GM18511 (cell line): Measurements from ENCODE around the gene OVCH1.

Experiments
- ATAC-seq: cut with Tn5 transposase; IDR thresholded peaks from one replicate; pipeline ENCODE4 v1.9.1; 2021; ENCODE audit warnings: mild to moderate bottlenecking, moderate library complexity; ENCODE audit not compliant: unreplicated experiment

OVCH1 gene, protein sequence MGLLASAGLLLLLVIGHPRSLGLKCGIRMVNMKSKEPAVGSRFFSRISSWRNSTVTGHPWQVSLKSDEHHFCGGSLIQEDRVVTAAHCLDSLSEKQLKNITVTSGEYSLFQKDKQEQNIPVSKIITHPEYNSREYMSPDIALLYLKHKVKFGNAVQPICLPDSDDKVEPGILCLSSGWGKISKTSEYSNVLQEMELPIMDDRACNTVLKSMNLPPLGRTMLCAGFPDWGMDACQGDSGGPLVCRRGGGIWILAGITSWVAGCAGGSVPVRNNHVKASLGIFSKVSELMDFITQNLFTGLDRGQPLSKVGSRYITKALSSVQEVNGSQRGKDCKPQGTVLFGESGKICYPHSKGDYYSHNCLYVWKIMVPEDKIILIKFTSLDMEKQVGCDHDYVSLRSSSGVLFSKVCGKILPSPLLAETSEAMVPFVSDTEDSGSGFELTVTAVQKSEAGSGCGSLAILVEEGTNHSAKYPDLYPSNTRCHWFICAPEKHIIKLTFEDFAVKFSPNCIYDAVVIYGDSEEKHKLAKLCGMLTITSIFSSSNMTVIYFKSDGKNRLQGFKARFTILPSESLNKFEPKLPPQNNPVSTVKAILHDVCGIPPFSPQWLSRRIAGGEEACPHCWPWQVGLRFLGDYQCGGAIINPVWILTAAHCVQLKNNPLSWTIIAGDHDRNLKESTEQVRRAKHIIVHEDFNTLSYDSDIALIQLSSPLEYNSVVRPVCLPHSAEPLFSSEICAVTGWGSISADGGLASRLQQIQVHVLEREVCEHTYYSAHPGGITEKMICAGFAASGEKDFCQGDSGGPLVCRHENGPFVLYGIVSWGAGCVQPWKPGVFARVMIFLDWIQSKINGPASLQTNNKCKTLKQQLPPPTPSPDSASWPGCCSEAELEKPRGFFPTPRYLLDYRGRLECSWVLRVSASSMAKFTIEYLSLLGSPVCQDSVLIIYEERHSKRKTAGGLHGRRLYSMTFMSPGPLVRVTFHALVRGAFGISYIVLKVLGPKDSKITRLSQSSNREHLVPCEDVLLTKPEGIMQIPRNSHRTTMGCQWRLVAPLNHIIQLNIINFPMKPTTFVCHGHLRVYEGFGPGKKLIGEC

DNA sequence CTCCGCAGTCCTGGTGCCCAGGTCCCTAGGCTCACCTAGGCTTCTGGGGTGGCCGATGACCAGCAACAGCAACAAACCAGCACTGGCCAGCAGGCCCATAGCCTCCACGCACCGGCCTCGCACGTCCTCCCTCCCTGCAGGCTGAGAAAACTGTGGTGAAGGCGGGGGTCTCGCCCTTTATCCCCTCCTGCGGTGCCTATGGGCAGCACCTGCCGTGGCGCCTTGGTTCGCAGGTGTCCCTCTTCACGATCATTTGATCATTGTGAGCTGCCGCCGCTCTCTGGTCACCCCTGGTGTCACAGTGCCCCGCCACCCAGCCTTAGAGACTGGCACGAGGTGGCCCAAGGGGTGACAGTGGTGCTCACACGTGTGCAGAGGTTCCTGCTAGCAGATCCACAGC is at the start of gene OVCH1:
OVCH1 (minus strand) TSS at position 99 of the 400 bp plus-strand sequence; CDS start at position 99, 0 bp downstream.
- ATAC-seq = no peak

DNA sequence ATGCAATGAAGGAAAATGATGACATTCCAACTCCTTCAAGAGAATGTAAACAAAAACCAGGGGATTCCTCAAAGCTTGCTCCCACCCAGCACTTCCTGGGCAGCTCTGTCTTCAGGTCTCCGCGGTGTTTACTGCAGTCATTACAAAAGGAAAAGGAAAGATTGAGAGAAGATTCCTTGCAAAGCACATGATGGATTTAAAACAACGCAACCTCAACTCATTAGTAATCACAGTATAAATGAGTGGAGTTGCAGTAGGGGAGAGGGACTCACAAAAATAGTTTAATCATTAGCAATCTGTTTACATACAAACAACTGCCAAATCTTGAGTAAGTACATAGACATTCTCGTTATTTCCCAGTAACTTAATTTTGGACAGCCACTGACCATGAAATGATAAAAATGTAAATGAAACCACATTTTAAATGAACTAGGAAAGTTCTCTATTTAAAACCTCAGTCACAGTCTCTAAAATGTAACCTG is 49.7 kb upstream of the OVCH1 start:
- ATAC-seq = no peak

DNA sequence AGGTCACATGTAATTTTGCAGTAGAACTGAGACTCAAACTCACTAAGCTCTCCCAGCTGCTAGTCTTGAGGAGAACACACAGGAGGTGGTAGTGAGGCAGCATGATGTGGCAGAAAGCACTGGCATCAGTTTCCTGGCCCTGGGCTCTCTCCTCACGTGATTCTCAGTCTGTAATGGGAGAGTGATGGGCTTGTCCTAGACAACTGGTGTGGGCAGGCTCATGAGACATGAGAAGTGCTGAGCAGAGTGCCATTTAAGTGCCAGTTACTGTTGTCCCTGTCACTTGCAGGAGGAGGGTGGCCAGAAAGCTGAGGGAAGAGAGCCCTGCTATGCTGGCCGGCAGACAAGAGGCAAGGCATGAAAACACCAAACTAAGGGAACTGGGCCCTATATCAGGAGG is 48.5 kb upstream of the OVCH1 start:
- no peak for ATAC-seq

DNA sequence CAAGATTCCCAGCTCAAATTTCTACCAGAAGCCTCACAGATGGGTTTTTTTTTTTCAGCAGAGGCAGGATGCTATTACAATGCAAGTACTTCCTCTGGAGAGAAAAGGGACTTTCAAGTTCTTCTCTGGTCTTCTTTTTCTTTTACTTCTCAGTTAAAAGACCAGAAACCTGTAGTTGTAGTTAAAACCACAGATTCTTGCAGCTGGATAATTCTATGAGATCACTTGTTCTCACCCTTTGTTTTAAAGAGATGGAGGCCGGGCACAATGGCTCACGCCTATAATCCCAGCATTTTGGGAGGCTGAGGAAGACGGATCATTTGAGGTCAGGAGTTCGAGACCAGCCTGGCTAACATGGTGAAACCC is 47.6 kb upstream of the OVCH1 start:
- peak; percentile 87 for ATAC-seq

DNA sequence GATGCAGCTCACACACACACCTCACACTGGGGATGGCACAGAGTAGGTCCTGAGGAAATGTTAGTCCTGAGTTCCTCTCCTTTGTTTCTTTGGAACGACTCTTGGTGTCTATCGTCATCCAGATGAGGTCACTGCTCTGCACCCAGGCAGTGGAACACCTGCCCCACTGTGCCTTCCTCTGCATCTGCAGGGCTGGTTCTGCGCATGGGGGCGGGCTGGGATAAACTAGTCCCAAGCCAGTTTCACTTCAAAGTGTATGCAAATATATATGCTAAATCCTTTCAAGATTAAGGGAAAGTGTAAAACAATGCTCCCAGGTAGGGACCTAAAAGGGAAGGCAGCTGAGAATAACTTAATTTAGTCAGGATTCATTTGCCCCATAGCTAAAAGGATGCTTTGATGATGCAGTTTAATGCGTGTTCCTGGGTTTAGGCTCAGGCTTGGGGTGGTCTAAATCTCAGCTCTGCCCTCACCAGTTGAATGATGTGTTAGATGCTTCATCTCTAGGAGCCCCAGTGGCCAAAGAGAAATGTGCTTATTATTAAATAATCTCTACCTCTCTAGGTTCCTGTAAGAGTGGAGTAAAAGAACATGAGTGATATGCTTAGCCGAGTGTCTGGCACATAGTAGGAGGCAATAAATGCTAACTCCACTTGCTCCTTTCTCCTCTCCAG is 47.1 kb upstream of the OVCH1 start:
- peak; percentile 47 for ATAC-seq

DNA sequence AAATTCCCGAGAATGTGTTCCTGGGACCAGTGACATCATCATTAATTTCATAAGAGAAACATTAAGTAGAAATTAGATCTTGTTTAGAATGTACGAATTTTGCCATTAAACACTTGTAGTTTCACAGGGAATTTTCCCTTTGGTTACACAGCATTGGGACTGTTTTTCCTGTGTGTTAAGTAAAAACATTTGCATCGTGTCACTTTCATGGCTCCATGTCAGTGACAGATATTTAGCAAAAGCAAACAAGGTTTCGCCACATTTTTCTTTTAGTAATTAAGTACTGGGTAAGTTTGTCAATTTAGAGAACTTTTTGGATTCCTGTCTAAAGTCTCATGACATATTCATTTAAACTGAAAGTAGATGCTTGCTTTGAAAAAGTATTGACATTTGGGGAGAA is 45.5 kb upstream of the OVCH1 start:
- ATAC-seq = no peak

DNA sequence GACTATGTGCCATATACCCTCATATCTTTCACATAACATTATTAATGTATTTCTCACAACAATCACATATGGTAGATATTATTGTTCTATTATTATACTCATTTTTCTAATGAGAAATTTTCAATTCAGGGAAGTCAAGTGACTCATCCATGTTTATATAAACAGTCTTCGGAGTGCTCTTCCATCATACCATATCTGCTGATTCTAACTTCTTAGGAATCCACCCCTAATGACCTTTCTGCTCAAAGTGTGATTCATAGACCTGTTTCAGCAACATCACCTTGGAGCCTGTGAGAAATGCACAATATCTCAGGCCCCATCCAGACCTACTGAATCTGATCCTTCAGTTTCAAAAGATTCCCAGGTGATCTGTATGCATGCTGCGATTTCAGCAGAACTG is 39.8 kb upstream of the OVCH1 start:
- no peak for ATAC-seq

DNA sequence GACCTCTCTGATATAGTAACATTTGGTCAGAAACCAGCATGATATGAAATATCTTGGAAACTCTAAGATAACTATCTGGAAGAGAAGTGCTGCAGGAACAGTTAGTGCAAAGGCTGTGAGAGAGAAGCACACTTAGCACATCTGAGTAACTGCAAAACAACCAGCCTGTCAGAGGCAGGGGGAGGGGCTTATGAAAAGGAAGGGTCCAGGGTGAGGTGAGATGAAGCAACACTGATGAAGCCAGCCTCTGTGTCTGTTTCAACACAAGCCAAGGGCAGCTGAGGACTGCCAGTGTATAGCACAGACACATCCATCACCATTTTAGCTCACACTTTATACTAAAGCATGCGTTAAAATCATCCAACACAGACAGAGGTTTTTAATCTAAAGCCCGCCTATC is 37.4 kb upstream of the OVCH1 start:
- no peak for ATAC-seq

DNA sequence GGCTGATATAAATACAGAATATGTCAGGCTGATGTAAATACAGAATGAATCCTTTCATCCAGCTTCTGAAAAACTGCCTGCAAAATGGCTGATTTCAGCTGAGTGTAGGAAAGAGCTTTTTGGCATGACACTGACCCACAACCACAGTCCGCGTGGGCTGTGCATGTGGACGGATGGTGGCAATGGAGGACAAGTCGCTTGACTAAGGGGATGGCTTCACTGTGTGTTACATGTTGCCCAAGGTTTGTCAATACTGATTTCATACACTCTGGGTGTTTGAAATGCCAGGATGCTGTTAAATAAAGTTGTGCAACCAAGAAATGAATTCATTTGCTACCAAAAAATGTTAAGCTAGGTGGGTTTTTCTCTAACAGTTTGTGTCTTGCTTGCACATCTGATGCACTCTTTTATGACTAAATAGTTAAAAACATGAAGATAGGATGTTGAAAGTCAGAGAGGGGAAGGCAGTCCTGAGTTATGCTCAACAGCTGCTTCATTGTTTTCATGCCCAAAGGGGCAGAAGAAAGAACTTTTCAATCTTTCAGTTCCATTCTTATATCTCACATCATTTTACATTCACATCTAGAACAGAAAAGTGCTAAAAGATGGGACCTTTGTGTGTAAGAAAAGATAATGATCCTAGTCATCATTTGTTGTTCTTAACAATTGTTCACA is 36.5 kb upstream of the OVCH1 start:
- no peak for ATAC-seq

DNA sequence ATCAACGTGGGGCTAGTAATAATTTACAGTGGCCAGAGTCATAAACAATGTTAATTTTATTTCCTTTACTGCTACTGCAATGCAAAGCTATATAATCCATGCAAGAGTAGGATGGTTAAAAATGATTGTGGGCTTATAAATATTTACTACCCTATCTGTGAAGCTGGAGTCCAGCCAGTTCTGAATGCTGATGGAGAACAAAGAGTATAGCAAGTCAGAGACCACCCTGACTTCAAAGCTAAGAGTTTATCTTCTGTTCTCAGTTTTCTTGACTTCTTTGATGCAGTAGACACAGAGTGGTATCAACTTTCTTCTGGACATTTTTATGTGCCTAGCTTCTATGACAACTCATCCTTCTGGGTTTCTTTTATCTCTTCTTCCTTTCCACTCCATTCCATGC is 34.0 kb upstream of the OVCH1 start:
- no peak for ATAC-seq

DNA sequence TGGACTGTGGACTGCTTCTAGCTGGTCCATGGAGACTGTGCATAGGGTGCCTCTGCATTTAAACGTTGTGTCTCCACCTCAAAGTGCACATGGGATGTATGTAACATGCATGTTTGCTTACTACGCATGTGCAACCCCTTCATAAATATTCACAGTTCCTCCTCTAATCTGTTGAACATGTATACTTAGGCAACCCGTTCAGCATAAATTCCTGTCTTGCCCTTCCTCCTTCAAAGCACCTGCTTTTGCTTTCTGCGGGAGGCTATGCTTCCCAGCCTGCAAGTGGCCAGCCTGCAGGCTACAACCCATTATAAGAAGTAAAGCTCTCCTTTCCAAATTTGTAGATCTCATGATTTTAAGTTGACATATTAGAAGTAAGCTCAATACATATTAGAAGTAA is 33.0 kb upstream of the OVCH1 start:
- ATAC-seq = no peak

DNA sequence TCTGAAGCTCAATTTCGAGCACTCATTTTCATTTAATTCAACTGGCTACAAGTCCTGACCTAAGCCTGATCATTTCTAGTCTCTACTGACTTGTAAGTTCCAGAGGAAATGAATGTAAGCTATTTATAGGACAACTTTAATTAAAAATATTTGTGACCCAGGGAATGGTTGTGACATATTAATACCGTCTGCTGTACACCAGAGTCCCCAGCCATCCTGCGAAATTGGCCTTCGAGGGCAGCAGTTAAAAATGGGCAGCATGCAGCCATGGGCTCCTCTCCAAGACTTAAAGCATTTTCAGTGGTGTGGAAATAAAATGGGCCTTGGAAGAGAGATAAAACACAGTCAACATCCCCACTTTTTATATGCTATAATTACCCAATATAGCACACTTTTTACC is 30.7 kb upstream of the OVCH1 start:
- ATAC-seq = no peak

DNA sequence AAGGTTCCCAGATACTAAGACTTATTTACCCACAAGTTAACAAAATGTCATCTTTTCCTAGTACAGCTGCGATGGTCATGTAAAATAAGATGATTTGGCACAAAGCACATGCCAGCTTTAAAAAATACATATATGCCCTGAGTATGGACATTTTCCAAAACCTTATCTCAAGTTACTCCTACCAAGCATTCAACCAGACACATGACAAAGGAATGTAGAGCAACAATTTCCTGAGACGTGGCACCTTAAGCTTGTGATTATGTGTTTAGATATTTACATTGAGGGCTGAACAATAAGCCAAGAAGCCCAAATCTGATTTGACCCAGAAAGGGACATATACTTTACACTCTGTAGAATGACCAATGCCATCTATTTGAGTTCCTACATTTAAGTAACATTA is 24.5 kb upstream of the OVCH1 start:
- no peak for ATAC-seq

DNA sequence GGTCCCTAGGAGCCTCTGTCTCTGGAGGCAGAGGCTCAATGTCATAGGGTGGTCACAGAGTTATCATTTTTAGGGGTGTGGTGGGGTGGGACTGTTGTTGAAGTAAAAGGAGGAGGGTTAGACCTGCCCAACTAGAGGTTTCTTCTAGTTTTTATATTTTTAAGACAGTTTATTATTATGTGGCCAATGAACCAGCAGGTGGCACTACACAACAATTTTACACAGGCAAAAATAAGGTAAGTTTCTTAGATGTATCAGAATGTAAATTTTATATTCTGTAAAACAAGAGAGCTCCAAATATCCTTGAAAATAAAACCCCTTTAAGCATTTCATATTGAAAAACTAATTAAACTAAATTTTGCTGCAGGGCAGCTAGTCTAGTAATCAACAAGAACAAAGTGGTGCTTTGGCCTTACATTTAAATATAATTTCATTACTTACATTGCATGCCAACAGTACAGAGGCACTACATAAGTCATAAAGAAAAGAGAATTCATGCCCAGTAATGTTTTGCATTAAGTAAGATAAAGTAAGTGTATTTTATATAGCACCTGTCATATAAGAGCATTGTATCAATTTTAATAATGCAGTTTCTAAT is 22.2 kb upstream of the OVCH1 start:
- peak; percentile 60 for ATAC-seq

DNA sequence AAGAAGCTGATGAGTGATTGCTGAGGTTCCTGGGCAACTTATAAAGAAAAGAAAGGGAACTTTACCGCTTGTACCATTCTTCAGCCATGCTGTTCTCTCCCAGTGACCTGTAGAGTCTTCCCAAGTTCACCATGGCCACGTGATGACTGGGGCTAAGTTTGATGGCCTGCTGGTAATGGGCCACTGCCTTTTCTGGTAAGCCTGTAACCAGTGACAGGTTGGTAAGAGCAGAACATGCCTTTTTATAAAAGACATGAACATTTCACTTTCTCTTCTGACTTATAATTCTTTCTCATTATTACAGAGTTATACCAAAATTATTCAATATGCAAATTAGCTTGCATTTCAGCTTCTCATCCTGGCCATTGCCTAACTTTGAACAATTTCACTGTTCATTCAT is 20.9 kb upstream of the OVCH1 start:
- no peak for ATAC-seq

DNA sequence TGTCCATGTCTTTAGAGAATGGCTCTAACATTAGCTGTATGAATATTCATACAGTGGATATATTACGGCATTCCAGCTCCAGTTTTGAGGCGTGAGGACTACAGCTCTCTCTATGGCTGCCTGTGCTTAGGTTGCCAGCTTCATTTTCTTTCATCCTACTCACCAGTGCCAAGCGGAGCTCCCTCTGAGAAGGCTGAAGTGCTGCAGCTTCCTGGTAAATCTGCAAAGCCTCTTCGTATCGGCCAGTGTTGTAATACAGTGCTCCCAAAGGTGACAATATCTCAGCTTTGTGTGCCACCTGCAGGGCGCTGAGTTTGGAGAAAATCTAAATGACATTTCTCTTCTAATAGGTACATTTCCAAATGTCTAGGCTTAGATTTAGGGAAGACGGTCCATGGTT is 19.8 kb upstream of the OVCH1 start:
- ATAC-seq = no peak

DNA sequence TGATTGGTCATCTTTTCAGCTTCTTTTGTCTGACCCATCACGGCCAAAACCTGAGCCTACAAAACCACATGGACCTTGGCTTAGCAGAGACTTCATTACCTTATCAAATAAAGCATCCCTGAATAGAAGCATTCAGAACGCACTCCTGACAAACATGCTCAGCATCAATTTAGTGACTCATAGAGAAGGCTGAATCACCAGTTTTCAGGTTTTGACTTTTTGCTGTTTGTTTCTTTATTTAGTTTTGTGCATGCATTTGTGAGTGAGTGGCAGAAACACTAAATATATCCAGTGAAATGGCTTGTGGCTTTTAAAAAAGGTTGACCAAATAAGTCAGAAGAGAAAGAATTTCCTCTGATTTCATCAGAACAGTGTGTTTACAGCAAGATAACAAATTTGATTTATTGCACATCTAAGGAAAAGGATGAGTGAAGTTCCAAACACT is 19.0 kb upstream of the OVCH1 start:
- ATAC-seq = no peak

DNA sequence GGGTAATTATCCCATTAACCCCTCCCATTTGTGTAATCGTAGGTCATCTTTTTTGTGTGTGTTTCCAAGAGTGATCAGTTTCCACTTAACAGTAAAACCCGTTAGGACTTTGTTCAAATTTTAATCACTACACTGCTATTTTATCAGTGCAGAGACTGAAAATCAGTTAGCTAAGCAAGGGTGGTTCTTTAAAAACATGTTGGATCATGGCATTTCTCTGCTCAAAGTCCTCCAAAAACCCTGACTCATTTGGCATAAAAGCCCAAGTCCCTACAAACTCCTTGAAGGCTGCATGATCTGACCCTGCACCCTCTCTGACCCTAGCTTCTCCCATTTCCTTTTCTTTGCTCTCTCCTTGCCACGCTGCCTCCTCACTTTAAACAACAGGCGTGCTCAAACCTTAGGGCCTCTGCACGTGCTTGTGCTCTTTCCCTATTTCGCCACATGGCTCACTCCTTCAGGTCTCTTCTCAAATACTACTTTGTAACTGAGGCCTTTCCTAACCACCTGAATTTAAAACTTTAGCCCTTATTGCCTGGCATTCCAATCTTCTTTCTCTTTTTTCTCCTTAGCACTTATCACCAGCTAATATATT is 13.2 kb upstream of the OVCH1 start:
- no peak for ATAC-seq

DNA sequence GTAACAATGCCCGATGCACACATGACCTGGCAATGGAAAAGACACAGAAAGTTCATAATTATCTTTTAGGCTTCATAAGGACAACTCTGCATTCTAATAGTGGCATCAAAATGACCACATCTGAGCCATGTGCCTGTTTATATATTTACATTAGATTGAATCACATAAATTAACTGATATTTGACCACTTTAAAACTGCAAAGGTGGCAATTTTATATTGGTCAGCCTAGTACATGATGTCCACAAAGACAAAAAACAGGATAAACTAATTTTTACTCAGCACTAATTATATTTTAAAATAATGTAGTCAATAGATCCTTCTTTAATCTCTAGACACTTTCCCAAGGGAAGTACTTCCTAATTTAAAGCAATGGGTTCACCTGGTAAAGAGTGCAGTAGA is 12.0 kb upstream of the OVCH1 start:
- no peak for ATAC-seq

DNA sequence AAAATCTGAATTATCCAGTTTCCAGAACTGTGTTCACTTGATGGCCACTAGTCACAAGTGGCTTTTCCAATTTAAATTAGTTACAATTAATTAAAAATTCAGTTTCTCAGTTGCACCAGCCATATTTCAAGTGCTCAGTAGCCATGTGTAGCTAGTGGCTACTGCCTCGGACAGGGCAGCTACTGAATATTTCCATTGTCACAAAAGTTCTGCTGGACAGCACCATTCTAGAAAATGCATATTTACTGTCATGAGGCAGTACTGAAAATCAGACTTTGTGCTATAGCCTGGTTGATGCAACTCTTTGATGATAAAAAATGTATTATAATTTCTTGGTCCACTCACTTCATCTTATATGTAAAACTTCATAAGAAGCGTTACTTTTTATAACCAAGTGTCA is 11.5 kb upstream of the OVCH1 start:
- no peak for ATAC-seq
